Measurements from ENCODE around the gene PAGE4.

- TF ChIP-seq CTCF (IDR thresholded peaks at IDR 0.05), result no peak
- TF ChIP-seq EP300 (IDR thresholded peaks at IDR 0.05), result no peak
Measured at GRCh38 chrX:49868739-49869138, 39.6 kb downstream of the PAGE4 start.
